Smooth muscle cell (in vitro differentiated cells): Measurements from ENCODE around the gene NRG2. TPM values are rescaled to one million over a fixed set of nuclear protein-coding genes. Genes with fewer than 3 reads are reported as not detected.

Experiments used
- DNase-seq: peaks from one replicate; lab custom pipeline; 2025; ENCODE audit not compliant: unreplicated experiment; lab: John Stamatoyannopoulos, UW
- H2AFZ ChIP-seq: fragments of 200-600 bp; sonication (generic); 2 replicates; pipeline ENCODE4 v1.6.0; 2016; ENCODE audit warnings: antibody characterized with exemption, low read depth, mild to moderate bottlenecking
- H3F3A ChIP-seq: fragments of 200-600 bp; sonication (generic); 2 replicates; pipeline ENCODE4 v1.6.0; 2017; ENCODE audit warnings: antibody characterized with exemption, low read depth
- H3K27ac ChIP-seq: fragments of 200-600 bp; sonication (generic); 2 replicates; pipeline ENCODE4 v1.5.1; 2016; ENCODE audit warnings: low read depth, mild to moderate bottlenecking
- H3K27me3 ChIP-seq: fragments of 200-600 bp; sonication (generic); 2 replicates; pipeline ENCODE4 v1.6.1; 2016; ENCODE audit warnings: low read depth, mild to moderate bottlenecking
- H3K36me3 ChIP-seq: fragments of 200-600 bp; sonication (generic); 2 replicates; pipeline ENCODE4 v1.5.1; 2016; ENCODE audit warnings: low read depth
- H3K4me1 ChIP-seq: fragments of 200-600 bp; sonication (generic); 2 replicates; pipeline ENCODE4 v1.5.1; 2016; ENCODE audit warnings: low read depth
- H3K4me2 ChIP-seq: fragments of 200-600 bp; sonication (generic); 2 replicates; pipeline ENCODE4 v1.6.0; 2016; ENCODE audit warnings: mild to moderate bottlenecking
- H3K4me3 ChIP-seq: fragments of 200-600 bp; sonication (generic); 2 replicates; pipeline ENCODE4 v1.5.1; 2016; ENCODE audit warnings: mild to moderate bottlenecking
- H3K79me2 ChIP-seq: fragments of 200-600 bp; sonication (generic); 2 replicates; pipeline ENCODE4 v1.6.0; 2016; ENCODE audit warnings: low read depth, mild to moderate bottlenecking
- H3K9ac ChIP-seq: fragments of 200-600 bp; sonication (generic); 2 replicates; pipeline ENCODE4 v1.6.0; 2016; ENCODE audit warnings: low read depth
- H3K9me3 ChIP-seq: fragments of 200-600 bp; sonication (generic); replicated peaks from 2 replicates; pipeline ENCODE4 v1.5.1; 2016; ENCODE audit warnings: low read depth
- H4K20me1 ChIP-seq: fragments of 200-600 bp; sonication (generic); 2 replicates; pipeline ENCODE4 v1.6.0; 2016; ENCODE audit warnings: low read depth
- WGBS: methylation state at CpG from one replicate; pipeline ENCODE4 v1.1.7; 2016; ENCODE audit warnings: low lambda C conversion rate; 5-methylcytosine and 5-hydroxymethylcytosine counted together
- polyA plus RNA-seq: library from polyadenylated mRNA; unstranded; fragments of >200 nt; fragmentation: Nextera tagmentation; extraction: Ambion mirVana; gene quantifications from 2 replicates; pipeline ENCODE4 v1.2.1, GENCODE V29; 2016
- total RNA-seq: library from RNA; depleted of rRNA; stranded (reverse); fragments of >200 nt; gene quantifications from 2 replicates; pipeline ENCODE4 v1.2.3, GENCODE V29; 2014
- TF ChIP-seq, protein P1 (sequence below): fragments of 200-600 bp; sonication (generic); IDR thresholded peaks from 2 replicates; pipeline ENCODE4 v1.5.1; 2017; ENCODE audit warnings: borderline replicate concordance, mild to moderate bottlenecking, antibody characterized with exemption; ENCODE audit not compliant: insufficient read depth, poor library complexity, severe bottlenecking

NRG2 gene
- total and polyA plus RNA-seq, 2 experiments from 2014 or later: 0.09 to 0.25 TPM

GRCh38 chr5:139964994-139965565 lies 78.0 kb downstream of the NRG2 start:
- Histone ChIP-seq H4K20me1 (no peaks in the 10 kb centered on the region), H3K9ac (no peak overlapping the region), H3K9me3 (no peaks in the 10 kb centered on the region), H3K27ac (no peak overlapping the region), H3K4me1 (no peaks in the 10 kb centered on the region), H3K27me3 (peaks cover 29% of the 10 kb centered on the region), H3K79me2 (no peaks in the 10 kb centered on the region), H3K36me3 (no peaks in the 10 kb centered on the region), H3K4me3 (no peak overlapping the region), H2AFZ (no peak overlapping the region), H3K4me2 (no peak overlapping the region), H3F3A (no peaks in the 10 kb centered on the region)
- WGBS: 75% methylated on average over 8 of the region's 8 CpGs
- DNase-seq: no peak
- TF ChIP-seq, protein P1, sequence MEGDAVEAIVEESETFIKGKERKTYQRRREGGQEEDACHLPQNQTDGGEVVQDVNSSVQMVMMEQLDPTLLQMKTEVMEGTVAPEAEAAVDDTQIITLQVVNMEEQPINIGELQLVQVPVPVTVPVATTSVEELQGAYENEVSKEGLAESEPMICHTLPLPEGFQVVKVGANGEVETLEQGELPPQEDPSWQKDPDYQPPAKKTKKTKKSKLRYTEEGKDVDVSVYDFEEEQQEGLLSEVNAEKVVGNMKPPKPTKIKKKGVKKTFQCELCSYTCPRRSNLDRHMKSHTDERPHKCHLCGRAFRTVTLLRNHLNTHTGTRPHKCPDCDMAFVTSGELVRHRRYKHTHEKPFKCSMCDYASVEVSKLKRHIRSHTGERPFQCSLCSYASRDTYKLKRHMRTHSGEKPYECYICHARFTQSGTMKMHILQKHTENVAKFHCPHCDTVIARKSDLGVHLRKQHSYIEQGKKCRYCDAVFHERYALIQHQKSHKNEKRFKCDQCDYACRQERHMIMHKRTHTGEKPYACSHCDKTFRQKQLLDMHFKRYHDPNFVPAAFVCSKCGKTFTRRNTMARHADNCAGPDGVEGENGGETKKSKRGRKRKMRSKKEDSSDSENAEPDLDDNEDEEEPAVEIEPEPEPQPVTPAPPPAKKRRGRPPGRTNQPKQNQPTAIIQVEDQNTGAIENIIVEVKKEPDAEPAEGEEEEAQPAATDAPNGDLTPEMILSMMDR: no peak

GRCh38 chr5:139964266-139964993 lies 78.7 kb downstream of the NRG2 start:
- H3K4me3 ChIP-seq: no peak overlapping the region
- H3K9ac ChIP-seq: no peak overlapping the region
- TF ChIP-seq, protein P1: no peak
- no peak overlapping the region for H3K4me2 ChIP-seq
- H3K4me1 ChIP-seq: no peaks in the 10 kb centered on the region
- 94% methylated on average over 4 of the region's 4 CpGs for WGBS
- H3K9me3 ChIP-seq: no peaks in the 10 kb centered on the region
- H3K27ac ChIP-seq: no peak overlapping the region
- no peaks in the 10 kb centered on the region for H4K20me1 ChIP-seq
- no peaks in the 10 kb centered on the region for H3F3A ChIP-seq
- H3K36me3 ChIP-seq: no peaks in the 10 kb centered on the region
- no peak for DNase-seq
- no peaks in the 10 kb centered on the region for H3K79me2 ChIP-seq
- H3K27me3 ChIP-seq: peaks cover 23% of the 10 kb centered on the region
- H2AFZ ChIP-seq: no peak overlapping the region

- DNase-seq: no peak
- Histone ChIP-seq H3K36me3 (no peaks in the 10 kb centered on the region), H3K4me2 (no peak overlapping the region), H2AFZ (no peak overlapping the region), H3K79me2 (no peaks in the 10 kb centered on the region), H3K4me3 (no peak overlapping the region), H3F3A (no peaks in the 10 kb centered on the region), H3K9me3 (no peaks in the 10 kb centered on the region), H3K4me1 (no peaks in the 10 kb centered on the region), H3K9ac (no peak overlapping the region), H3K27ac (no peak overlapping the region), H3K27me3 (peaks cover 20% of the 10 kb centered on the region), H4K20me1 (no peaks in the 10 kb centered on the region)
- TF ChIP-seq, protein P1: no peak
- WGBS: 82% methylated on average over 1 of the region's 1 CpG
These were observed 80.7 kb downstream of the NRG2 start for GRCh38 chr5:139962445-139962844.
